Measurements from ENCODE around the gene ZNF529. TPM values are rescaled to one million over a fixed set of nuclear protein-coding genes. Genes with fewer than 3 reads are reported as not detected.
"Not testable (repeated sequence)": the region's sequence is repeated elsewhere in the genome, so short reads cannot be mapped to it uniquely, and the experiment has no call there.

The ZNF529 gene
- polyA plus RNA-seq (2012; ENCODE audit: insufficient read depth, insufficient read length, low read depth) = 7.5 TPM

DNA sequence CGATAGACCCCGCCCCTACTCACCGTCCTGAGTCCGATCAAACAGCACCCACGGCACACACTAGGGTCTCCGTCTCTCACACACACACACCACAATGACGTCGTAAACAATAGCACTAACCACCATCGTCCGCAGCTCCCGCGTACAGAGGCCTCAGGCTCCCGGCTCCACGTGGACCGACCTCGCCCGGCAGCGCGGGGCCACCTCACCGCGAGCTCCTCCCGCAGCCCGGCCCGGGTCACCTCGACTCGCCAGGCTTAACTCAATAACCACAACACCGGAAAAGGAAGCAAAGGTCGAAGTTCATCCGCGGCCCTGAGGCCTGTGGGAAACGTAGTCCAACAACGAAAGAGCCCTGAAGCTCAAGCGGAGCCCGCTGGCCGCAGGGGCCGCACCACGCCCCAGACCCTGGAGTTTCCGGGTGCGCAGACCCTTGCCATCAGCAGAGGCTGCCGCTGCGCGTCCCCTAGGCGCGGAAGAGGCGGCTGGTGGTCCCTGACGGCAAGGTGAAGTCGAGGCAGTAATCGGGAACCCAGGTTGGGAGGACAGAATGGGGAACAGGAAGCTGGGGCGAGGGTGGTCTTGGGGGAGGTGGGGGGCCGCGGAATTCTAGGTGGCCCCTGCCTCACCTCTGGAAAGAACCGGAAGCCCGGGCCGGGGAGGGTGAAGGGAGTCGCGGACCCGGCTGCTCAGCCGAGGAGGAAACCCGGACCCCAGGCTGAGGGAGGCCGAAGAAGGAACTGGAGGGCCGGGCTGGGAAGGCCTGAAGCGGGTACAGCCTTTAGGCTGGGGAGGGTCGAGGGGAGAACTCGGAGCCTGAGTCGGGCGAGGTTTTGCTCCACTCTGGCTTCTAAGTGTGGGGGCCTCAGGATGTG lies at the start of gene ZNF529:
TSS of gene ZNF529 (minus strand) at position 273 of the 875 bp plus-strand sequence. CDS start 946 bp downstream, outside the sequence.
- TF ChIP-seq, protein P1, sequence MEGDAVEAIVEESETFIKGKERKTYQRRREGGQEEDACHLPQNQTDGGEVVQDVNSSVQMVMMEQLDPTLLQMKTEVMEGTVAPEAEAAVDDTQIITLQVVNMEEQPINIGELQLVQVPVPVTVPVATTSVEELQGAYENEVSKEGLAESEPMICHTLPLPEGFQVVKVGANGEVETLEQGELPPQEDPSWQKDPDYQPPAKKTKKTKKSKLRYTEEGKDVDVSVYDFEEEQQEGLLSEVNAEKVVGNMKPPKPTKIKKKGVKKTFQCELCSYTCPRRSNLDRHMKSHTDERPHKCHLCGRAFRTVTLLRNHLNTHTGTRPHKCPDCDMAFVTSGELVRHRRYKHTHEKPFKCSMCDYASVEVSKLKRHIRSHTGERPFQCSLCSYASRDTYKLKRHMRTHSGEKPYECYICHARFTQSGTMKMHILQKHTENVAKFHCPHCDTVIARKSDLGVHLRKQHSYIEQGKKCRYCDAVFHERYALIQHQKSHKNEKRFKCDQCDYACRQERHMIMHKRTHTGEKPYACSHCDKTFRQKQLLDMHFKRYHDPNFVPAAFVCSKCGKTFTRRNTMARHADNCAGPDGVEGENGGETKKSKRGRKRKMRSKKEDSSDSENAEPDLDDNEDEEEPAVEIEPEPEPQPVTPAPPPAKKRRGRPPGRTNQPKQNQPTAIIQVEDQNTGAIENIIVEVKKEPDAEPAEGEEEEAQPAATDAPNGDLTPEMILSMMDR (IDR thresholded peaks at IDR 0.05; ENCODE audit: low read depth, low read length) = no peak
- peaks cover 4% of the 10 kb centered on the region; the same call in 1 of the 2 replicates for H3K9me3 ChIP-seq
- H3K4me1 ChIP-seq = no peaks in the 10 kb centered on the region
- peak within 1 kb of the TSS; percentile 84 for H3K4me3 ChIP-seq (ENCODE audit: low read depth, low read length)
- peak; percentile 90 for DNase-seq
- peaks cover 15% of the 10 kb centered on the region for H3K36me3 ChIP-seq
- no peaks in the 10 kb centered on the region for H3K27me3 ChIP-seq

DNA sequence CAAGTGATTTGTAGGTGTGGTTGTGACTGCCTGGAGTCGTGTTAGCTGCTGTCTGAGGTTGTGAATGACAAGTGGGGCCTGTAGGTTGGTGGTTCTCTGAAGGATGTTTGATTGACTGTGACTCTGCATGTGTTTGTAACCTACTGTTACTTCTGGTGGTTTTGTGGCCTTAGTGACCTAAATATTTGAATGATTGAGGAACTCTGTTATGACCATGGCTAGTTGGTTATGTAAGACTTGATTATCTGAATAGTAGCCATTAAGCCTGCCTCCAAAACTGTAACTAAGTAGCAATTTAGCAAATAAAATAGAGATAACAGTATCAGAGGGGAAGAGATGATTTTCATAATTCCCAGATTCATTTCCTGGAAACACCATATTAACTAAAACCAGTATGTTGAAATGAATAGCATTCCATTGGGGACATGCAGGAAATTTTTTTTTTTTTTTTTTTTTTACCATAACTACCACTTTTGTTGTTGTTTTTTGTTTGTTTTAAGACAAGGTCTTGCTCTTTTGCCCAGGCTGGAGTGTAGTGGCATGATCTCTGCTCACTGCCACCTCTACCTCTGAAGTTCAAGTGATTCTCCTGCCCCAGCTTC lies 32.9 kb upstream of the ZNF529 start:
- H3K4me1 ChIP-seq = no peaks in the 10 kb centered on the region
- no peaks in the 10 kb centered on the region for H3K27me3 ChIP-seq
- H3K4me3 ChIP-seq (ENCODE audit: low read depth, low read length) = peak overlapping the region; percentile 92
- peaks cover 18% of the 10 kb centered on the region for H3K36me3 ChIP-seq
- TF ChIP-seq, protein P1 (IDR thresholded peaks at IDR 0.05; ENCODE audit: low read depth, low read length) = no peak
- DNase-seq = no peak
- no peaks in the 10 kb centered on the region for H3K9me3 ChIP-seq

DNA sequence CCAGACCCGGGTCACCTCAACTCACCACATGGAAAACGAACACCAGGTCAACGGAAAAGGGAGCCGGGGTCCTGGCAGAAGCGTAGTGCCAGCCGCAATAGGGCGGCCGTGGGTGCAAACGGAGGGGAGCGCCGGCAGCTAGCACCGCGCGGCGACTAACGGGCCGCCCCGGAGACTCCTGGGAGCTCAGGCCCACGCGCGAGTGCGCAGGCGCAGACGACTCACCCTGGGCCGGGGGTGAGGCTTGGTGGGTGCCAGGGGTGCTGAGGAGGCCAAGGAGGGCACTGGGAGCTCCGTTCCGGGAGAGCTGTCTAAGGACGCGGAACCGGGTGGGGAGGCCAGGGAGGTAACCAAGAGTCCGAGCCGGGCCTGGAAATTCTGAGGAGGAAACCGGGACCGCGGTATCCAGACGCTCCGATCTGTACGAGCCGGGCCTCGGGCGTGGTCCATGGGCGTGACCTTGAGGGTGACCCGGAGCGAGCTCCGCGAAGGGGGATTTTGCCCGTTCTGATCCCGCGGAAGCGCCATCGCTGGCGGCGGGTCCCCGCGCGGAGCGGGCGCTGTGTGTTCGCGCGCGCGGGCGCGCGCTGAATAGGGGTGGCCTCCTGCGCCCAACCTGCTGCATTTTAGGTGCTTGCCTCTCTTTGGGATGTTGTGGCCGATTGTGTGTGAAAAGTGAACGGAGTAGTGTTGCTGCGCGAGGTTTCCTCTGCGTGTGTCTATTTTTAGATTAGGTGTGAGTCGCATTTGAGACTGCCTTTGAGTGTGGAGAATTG lies 32.2 kb upstream of the ZNF529 start, which contains the start of gene ZNF382:
TSS of gene ZNF382 (plus strand) at position 213 of the 776 bp plus-strand sequence. CDS start 4,602 bp downstream, outside the sequence.
- peak; percentile 90 for DNase-seq

DNA sequence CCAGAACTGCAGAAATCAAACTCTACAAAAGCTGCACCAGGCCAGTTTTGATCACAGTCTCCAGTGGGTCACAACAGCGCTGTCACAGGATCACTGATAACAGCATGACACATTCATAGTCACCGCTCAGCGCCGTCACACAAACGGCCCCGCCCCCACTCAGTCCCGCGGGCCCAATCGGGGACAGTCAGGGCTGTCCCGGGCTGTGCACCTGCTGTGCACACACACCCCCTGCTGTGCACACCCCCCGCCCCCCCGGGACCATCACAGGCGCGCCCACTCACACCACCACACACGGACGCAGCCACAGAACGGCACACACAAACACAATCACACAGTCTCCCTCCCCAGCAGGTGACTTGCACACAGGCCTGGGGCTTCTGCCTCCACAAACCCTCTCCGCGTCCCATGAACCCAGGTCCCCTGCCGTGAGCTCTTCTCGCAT lies 31.6 kb upstream of the ZNF529 start:
- TF ChIP-seq, protein P1 (IDR thresholded peaks at IDR 0.05; ENCODE audit: low read depth, low read length) = no peak

More for the DNA sequence above, 32.2 kb upstream of the ZNF529 start, which contains the start of gene ZNF382:
- H3K36me3 ChIP-seq = peaks cover 11% of the 10 kb centered on the region
- no peaks in the 10 kb centered on the region for H3K27me3 ChIP-seq
- TF ChIP-seq, protein P1 (IDR thresholded peaks at IDR 0.05; ENCODE audit: low read depth, low read length) = no peak
- H3K9me3 ChIP-seq = no peaks in the 10 kb centered on the region
- no peaks in the 10 kb centered on the region for H3K4me1 ChIP-seq
- H3K4me3 ChIP-seq (ENCODE audit: low read depth, low read length) = peak within 1 kb of the TSS; percentile 92

DNA sequence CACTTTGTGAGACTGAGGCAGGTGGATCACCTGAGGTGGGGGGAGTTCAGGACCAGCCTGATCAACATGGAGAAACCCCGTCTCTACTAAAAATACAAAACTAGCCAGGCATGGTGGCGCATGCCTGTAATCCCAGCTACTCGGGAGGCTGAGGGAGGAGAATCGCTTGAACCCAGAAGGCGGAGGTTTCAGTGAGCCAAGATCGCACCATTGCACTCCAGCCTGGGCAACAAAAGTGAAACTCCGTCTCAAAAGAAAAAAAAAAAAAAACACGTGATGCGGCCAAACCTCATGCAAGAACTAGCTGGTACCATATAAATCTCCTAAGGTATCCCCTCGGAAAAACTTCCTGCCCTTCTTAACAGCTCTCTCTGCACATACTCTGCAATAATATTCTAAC lies 29.6 kb upstream of the ZNF529 start:
- H3K9me3 ChIP-seq; H3K27me3 ChIP-seq; H3K36me3 ChIP-seq; H3K4me3 ChIP-seq (ENCODE audit: low read depth, low read length); DNase-seq; H3K4me1 ChIP-seq: not testable (repeated sequence)

More for the DNA sequence above, 31.6 kb upstream of the ZNF529 start:
- no peaks in the 10 kb centered on the region for H3K9me3 ChIP-seq
- peak; percentile 77 for DNase-seq
- peak overlapping the region; percentile 92 for H3K4me3 ChIP-seq (ENCODE audit: low read depth, low read length)
- H3K36me3 ChIP-seq = peaks cover 8% of the 10 kb centered on the region
- no peaks in the 10 kb centered on the region for H3K27me3 ChIP-seq
- H3K4me1 ChIP-seq = no peaks in the 10 kb centered on the region

- DNase-seq = no peak
- H3K4me1 ChIP-seq = no peaks in the 10 kb centered on the region
- peaks cover 16% of the 10 kb centered on the region for H3K36me3 ChIP-seq
- H3K9me3 ChIP-seq = no peaks in the 10 kb centered on the region
- TF ChIP-seq, protein P1 (IDR thresholded peaks at IDR 0.05; ENCODE audit: low read depth, low read length) = no peak
- no peak overlapping the region for H3K4me3 ChIP-seq (ENCODE audit: low read depth, low read length)
- no peaks in the 10 kb centered on the region for H3K27me3 ChIP-seq
These were observed 6.2 kb upstream of the ZNF529 start for GRCh38 chr19:36579255-36579654.

All from BE2C (cell line).